Medulla oblongata (tissue), 1 donor: ENCODE measurements around the gene VAPB.
A peak's percentile ranks its signal among the peaks of the same experiment; 100 is the strongest.
"Not testable (repeated sequence)": the region's sequence is repeated elsewhere in the genome, so short reads cannot be mapped to it uniquely, and the experiment has no call there.

Source experiments
- DNase-seq: peaks from one replicate; pipeline ENCODE4 v3.0.0-alpha.2; 2015; ENCODE audit errors: extremely low spot score

Gene VAPB

DNA sequence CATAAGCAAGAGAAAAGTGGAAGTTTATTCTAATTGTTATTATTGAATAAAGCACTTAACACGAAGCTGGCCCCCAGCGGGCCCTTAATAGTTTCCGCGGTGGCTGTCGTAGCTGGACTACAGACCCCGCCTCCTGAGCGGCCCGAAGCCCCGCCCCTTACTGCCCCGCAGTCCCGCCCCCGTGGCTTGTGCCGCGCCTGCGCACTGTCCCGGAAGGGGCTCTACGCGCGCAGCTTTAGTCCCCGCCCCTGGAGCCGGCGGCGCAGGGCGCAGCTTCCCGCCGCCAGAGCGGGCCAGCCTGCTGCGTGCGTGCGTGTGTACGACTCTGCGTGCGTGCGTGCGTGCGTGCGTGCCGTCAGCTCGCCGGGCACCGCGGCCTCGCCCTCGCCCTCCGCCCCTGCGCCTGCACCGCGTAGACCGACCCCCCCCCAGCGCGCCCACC, at the start of gene VAPB:
Gene VAPB (plus strand): TSS at position 348 of the 442 bp plus-strand sequence. CDS start 231 bp downstream, outside the sequence.
- DNase-seq: peak; percentile 95

- DNase-seq: no peak
Measured at GRCh38 chr20:58339741-58340140, 49.3 kb upstream of the VAPB start.

DNA sequence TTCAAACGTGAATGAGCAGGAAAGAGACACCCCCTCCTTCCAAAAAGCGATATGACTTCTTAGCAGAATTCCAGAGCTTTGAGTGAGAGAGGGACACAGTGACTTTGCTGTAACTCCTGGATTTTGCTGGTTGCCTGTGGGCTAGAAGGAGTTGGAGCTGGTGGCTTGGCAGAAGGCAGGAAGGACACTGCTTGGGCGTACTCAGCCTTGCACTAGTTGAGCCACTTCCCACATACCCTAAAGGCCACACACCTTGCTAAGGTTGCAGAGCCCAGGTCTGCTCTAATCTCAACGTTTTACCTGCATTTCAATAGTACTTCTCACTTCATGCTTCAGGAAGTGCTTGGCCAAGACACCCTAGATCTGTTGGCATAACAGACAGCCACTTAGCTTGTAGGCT, 48.9 kb upstream of the VAPB start:
- DNase-seq: no peak

- no peak for DNase-seq
Measured at GRCh38 chr20:58340853-58341252, 48.2 kb upstream of the VAPB start.

- no peak for DNase-seq
Measured at GRCh38 chr20:58342104-58342945, 46.7 kb upstream of the VAPB start.

GRCh38 chr20:58344741-58345140, 44.3 kb upstream of the VAPB start:
- DNase-seq: no peak

DNA sequence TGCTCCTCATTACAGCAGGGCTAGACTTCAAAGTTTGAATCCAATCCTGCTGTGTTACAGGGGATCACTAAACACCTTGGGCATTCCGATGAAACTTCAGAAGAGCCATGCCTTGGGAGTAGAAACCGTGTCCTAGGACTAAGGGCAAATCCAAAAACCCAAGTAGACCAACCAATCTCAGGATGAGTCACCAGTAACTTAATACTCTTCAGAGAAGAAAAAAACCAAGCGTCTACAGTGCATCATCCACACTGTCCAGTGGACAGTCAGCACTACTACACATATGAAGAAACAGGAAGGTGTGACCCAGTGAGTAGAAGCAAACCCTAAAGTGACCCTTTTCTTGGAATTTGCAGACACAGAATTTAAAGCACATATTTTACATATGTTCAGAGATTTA, 39.5 kb upstream of the VAPB start:
- DNase-seq: no peak

DNA sequence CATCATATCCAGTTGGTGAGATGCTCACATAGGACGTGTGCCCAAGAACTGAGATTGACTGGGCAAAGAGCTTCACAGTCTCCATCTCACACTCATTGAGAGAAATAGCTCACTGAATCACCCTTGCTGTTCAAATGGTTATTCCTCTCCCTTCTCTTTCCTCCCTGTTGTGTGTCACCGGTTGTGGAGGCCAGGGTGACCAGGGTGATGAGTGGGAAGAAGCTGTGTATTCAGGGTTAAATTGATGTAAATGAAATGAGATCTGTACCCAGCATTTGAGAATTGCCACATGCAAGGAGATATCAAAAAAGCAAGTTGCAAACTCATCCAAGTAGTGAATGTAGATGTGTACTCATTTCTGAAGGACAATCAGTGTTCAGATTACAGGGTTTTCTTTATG, 36.6 kb upstream of the VAPB start:
- no peak for DNase-seq

- no peak for DNase-seq
Measured at GRCh38 chr20:58359441-58359840, 29.6 kb upstream of the VAPB start.

DNA sequence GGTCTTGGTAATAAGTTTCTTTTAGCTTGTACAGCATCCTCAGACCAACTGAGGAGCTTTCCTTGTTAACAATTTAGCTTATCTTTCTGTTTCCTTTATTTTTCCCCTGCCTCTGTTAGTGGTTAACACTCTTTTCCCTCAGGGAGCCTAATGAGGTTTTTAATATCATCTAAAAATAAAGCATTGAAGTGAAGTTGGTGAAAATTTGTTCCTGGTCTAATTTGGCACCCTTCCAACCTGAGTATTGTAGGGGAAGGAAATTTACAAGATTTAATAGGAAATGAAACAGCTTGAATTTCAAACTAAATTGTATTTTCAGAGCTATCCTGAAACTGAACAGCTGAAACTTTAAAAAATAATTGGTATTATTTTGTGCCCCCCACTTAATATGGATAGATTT, 28.1 kb upstream of the VAPB start:
- no peak for DNase-seq

DNA sequence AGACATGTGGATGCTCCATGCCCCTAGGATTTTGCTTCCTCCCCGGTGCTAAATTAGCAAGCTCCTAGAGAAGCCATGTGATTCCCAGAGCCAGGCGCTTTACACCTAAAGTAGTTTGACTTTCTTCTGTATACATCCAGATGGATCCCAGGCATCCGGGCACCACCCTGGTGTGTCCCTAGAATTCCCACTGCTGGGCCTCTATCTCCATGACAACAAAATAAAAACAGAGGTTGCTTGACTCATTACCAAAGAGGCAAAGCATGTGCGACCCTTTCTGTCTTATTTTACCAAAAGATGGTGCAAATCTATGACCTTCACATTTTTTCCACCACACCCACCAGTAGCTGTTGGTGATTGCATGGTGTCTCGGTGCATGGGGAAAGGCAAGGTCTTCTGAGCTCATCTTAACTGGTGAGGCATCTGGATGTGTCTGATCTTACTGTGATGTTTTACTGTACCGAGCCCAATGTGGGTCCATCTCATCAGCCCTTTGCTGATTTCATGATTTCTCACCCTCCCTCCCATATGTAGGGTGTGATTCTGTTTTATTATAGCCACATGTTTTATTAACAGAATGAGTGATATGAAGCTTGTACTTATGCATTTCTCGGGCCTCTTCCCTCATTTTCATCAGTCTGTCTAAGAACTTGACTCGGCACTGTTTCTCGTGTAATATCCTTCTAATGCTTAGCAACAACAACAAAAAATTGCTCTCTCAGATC, 27.4 kb upstream of the VAPB start:
- DNase-seq: no peak

- no peak for DNase-seq
Measured at GRCh38 chr20:58362206-58362516, 26.9 kb upstream of the VAPB start.

GRCh38 chr20:58362970-58363369, 26.1 kb upstream of the VAPB start:
- DNase-seq: no peak

GRCh38 chr20:58366866-58367265, 22.2 kb upstream of the VAPB start:
- no peak for DNase-seq

DNA sequence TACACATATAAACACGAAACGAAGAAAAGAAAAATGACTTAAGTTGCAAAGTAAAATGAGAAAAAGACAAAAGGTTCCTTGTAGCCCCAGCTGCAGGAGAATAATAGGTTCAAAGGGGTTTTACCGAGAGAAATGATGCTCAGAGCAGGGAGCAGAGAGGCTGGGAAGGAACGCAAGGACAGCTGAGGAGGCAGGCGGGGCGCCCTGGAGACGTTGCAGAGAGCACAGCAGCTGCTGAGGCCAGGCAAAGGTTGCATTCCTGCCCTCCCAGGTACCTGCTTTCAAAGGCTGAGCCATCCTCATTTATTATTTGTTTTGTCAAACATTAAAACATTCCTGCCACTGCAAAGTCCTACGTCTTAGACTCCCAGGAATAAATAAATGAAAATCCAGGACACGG, 16.2 kb upstream of the VAPB start:
- no peak for DNase-seq

DNA sequence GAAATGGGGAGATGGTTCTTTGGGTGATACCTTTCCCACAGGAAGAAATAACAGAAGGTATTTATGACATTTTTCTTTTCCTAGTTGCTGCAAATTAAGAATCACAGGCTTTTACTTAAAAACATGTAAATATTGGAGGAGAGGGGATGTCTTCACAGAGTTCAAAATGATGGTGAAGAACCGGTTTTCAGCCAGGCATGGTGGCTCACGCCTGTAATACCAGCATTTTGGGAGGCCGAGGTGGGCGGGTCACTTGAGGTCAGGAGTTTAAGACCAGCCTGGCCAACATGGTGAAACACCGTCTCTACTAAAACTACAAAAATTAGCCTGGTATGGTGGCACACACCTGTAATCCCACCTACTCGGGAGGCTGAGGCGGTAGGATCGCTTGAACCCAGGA, 15.7 kb upstream of the VAPB start:
- not testable (repeated sequence) for DNase-seq

- DNase-seq: no peak
Measured at GRCh38 chr20:58374027-58374850, 14.8 kb upstream of the VAPB start.

GRCh38 chr20:58374906-58375758, 13.9 kb upstream of the VAPB start:
- no peak for DNase-seq

DNA sequence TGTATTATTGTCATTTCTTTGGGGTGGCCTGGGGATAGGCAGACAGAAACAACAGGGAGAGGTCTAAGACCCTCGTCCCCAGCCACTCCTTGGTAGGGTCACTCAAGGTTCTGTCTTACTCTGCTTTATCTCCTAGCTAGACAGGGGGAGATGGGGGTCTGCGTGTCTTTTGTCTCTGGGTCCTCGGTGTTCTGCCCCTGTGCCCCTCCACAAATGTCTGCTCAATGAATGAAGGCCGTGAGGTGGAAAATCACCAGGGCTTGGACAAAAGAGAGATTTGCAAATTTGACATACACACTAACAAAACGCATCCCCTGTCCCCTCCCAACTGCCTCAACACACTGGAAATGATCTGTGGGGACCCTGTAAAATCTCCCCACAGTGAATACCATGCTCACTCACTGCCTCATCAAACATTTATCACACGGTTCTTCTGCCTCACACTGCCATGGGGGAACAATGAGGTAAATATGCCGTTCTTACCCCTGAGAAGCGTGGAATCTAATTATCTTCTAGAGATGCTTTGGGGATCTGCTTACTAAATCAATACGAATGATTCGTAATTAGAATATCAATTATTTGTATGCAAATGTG, 13.2 kb upstream of the VAPB start:
- no peak for DNase-seq

DNA sequence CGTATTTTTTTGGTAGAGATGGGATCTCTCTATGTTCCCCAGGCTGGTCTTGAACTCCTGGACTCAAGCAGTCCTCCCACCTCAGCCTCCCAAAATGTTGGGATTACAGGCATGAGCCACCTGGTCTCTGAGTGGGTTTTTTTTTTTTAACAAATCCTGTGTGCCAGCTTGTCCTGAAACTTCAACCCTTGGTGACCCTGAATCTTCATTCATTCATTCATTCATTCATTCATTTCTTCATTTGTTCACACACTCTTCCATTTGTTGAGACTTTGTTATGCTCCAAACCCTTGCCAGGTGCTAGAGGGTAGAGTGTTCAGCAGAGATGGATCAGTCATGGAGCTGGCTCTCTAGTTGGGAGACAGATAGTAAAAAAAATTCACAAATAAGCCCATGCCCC, 12.0 kb upstream of the VAPB start:
- DNase-seq: no peak

DNA sequence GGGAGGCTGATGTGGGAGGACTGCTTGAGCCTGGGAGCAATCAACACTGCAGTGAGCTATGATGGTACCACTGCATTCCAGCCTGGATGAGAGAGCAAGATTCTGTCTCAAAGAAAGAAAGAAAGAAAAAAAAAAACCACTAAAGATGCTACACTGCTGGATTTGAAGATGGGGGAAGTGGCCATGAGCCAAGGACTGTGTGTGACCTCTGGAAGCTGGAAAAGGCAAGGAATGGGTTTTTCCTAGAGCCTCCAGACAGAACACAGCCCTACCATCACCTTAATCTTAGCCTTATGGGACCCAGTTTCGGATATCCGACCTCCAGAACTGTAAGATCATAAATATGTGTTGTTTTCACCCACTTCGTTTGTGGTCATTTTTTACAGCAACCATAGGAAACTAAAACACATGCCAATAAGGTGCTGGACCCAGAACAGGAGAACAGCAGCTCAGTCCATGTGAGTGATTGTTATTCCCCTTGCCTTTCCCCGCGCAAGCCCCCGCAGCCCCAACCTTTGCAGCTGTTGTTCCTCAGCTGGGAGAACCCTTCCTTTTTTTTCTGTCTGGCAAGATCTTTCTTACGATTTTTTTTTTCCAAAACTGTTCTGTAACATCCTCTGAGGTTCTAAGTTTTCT, 11.1 kb upstream of the VAPB start:
- no peak for DNase-seq
